Left cardiac atrium (tissue), 2 donors: ENCODE data around the gene ADGRE1. TPM values are rescaled to one million over a fixed set of nuclear protein-coding genes. Genes with fewer than 3 reads are reported as not detected.

Experiments used
- total RNA-seq, 2 donors: library from RNA; stranded (reverse); fragmentation: NEBNext Ultra II Directional; extraction: Animal tissue kit (Norgen Biotek cat#: 25700); gene quantifications; one replicate each; pipeline ENCODE4 v1.2.1, GENCODE V29; 2021
- donor health status: DM: no; HTN: yes; CAD: no; lungs with severe emphysema.
- donor health status: DM: yes; HTN: yes; CAD: no.

The ADGRE1 gene
- total RNA-seq, 2 donors from 2014 or later = 0.21 to 0.31 TPM

Other genes starting within 250 kb of the ADGRE1 start
- gene TNFSF14, start 217.4 kb upstream of the ADGRE1 start, total RNA-seq = 1 to 10 TPM; 2.1 to 3.2 TPM
- 1,000 to 10,000 TPM in 1 of 2 donors, 100 to 1,000 TPM in 1; 373 to 1,073 TPM for gene C3, start 166.9 kb upstream of the ADGRE1 start, total RNA-seq
- gene GPR108, start 150.0 kb upstream of the ADGRE1 start, total RNA-seq = 10 to 100 TPM; 25.7 to 35.4 TPM
- gene TRIP10, start 147.9 kb upstream of the ADGRE1 start, total RNA-seq = 10 to 100 TPM; 67.5 to 74.0 TPM
- gene SH2D3A, start 120.1 kb upstream of the ADGRE1 start, total RNA-seq = under 1 TPM; 0.47 to 0.65 TPM
- 1 to 10 TPM; 3.9 to 7.4 TPM for gene VAV1, start 114.9 kb upstream of the ADGRE1 start, total RNA-seq
- gene MBD3L2B, start 133.9 kb downstream of the ADGRE1 start, total RNA-seq = not detected
- gene MBD3L5, start 143.0 kb downstream of the ADGRE1 start, total RNA-seq = not detected
- not detected for gene MBD3L4, start 152.6 kb downstream of the ADGRE1 start, total RNA-seq
- not detected for gene MBD3L2, start 161.7 kb downstream of the ADGRE1 start, total RNA-seq
- gene MBD3L3, start 171.1 kb downstream of the ADGRE1 start, total RNA-seq = not detected
- gene ZNF557, start 182.1 kb downstream of the ADGRE1 start, total RNA-seq = 1 to 10 TPM; 4.4 to 6.3 TPM